ENCODE measurements around the gene DOK4.

Gene DOK4

GRCh38 chr16:57424583-57424982 lies 61.7 kb downstream of the DOK4 start:
- TF ChIP-seq, protein P1, sequence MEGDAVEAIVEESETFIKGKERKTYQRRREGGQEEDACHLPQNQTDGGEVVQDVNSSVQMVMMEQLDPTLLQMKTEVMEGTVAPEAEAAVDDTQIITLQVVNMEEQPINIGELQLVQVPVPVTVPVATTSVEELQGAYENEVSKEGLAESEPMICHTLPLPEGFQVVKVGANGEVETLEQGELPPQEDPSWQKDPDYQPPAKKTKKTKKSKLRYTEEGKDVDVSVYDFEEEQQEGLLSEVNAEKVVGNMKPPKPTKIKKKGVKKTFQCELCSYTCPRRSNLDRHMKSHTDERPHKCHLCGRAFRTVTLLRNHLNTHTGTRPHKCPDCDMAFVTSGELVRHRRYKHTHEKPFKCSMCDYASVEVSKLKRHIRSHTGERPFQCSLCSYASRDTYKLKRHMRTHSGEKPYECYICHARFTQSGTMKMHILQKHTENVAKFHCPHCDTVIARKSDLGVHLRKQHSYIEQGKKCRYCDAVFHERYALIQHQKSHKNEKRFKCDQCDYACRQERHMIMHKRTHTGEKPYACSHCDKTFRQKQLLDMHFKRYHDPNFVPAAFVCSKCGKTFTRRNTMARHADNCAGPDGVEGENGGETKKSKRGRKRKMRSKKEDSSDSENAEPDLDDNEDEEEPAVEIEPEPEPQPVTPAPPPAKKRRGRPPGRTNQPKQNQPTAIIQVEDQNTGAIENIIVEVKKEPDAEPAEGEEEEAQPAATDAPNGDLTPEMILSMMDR (IDR thresholded peaks at IDR 0.05; ENCODE audit: borderline replicate concordance, insufficient read depth, low read depth, low read length): no peak
- no peak overlapping the region for H3K4me3 ChIP-seq (ENCODE audit: low read depth, low read length)

DNA sequence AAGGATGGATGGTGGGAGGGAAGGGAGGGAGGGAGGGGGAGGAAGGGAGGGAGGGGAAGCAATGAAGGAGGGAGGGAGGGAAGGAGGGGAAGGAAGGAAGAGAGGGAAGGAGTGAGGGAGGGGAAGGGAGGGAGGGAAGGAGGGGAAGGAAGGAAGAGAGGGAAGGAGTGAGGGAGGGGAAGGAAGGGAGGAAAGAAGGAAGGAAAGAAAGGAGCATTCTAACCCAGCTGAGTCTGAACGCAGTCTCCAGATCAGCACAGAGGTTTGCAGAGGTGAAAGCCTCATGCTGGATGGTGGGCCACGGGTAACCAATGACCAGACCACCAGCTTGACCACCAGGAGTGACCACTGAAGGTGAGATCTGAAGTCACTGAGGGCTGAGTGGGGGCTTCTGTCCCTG lies 63.1 kb downstream of the DOK4 start:
- H3K4me3 ChIP-seq (ENCODE audit: low read depth, low read length): no peak overlapping the region
- TF ChIP-seq, protein P1 (IDR thresholded peaks at IDR 0.05; ENCODE audit: borderline replicate concordance, insufficient read depth, low read depth, low read length): no peak

- TF ChIP-seq, protein P1 (IDR thresholded peaks at IDR 0.05; ENCODE audit: borderline replicate concordance, insufficient read depth, low read depth, low read length): peak; percentile 63; the same call in 1 of the 2 replicates
- no peak overlapping the region for H3K4me3 ChIP-seq (ENCODE audit: low read depth, low read length)
These were observed 64.0 kb downstream of the DOK4 start for GRCh38 chr16:57422026-57422944.
